Kidney (tissue), 14 donors: Measurements from ENCODE around the gene SPOPL. TPM values are rescaled to one million over a fixed set of nuclear protein-coding genes. Genes with fewer than 3 reads are reported as not detected.

ENCODE experiments used
- DNase-seq, 5 donors: peaks; one replicate each; pipeline ENCODE4 v3.0.0-alpha.2; 2013 to 2020
- FAIRE-seq: peaks from 2 replicates; lab custom pipeline; 2012; peaks lifted over from hg19 to GRCh38; lab: Jason Lieb, UNC
- H3K27ac ChIP-seq, 2 donors: one replicate each; pipeline ENCODE4 v1.7.0; 2013; ENCODE audit warnings: low read depth in 2 of 2, low read length in 2 of 2, inconsistent platforms in 1 of 2
- H3K27me3 ChIP-seq: one replicate; pipeline ENCODE4 v1.7.1; 2013; ENCODE audit warnings: low read length, inconsistent platforms; ENCODE audit not compliant: control insufficient read depth, insufficient read depth
- H3K36me3 ChIP-seq, 3 donors: one replicate each; pipeline versions ENCODE4 v1.7.0 to v1.7.1; 2013; ENCODE audit warnings: low read length in 3 of 3, control low read depth in 1 of 3, inconsistent platforms in 1 of 3; ENCODE audit not compliant: insufficient read depth in 3 of 3, control insufficient read depth in 2 of 3
- H3K4me1 ChIP-seq, 3 donors: one replicate each; pipeline versions ENCODE4 v1.7.0 to v1.7.1; 2013; ENCODE audit warnings: low read length in 3 of 3, inconsistent platforms in 1 of 3, low read depth in 1 of 3; ENCODE audit not compliant: control insufficient read depth in 2 of 3, insufficient read depth in 2 of 3
- H3K4me3 ChIP-seq, 3 donors: one replicate each; pipeline versions ENCODE4 v1.7.0 to v1.8.1; 2013; ENCODE audit warnings: low read length in 3 of 3, control low read depth in 1 of 3, inconsistent platforms in 1 of 3
- H3K9ac ChIP-seq, 3 donors: one replicate each; pipeline versions ENCODE4 v1.7.0 to v1.7.1; 2013; ENCODE audit warnings: low read length in 3 of 3, control low read depth in 1 of 3, inconsistent platforms in 1 of 3
- H3K9me3 ChIP-seq, 3 donors: one replicate each; pipeline versions ENCODE4 v1.7.0 to v1.7.1; 2013; ENCODE audit warnings: low read length in 3 of 3, control low read depth in 1 of 3, inconsistent platforms in 1 of 3; ENCODE audit not compliant: control insufficient read depth in 2 of 3, insufficient read depth in 1 of 3
- intact Hi-C: fragments of 100-400 bp; cut with DNase I; formaldehyde crosslinking; loops from one replicate; pipeline ENCODE4 v1.11.1; 2022
- polyA plus RNA-seq: library from polyadenylated mRNA; stranded (reverse); fragments of 350-450 nt; fragmentation: Illumina TruSeq; extraction: RNeasy Lipid Tissue Mini Kit (QIAGEN cat#74804); gene quantifications from one replicate; pipeline ENCODE4 v1.2.3, GENCODE V29; 2014; ENCODE audit warnings: low read depth, low replicate concordance; ENCODE audit not compliant: insufficient read depth
- total RNA-seq: library from RNA; stranded (reverse); fragmentation: NEBNext Ultra II Directional; extraction: Animal tissue kit (Norgen Biotek cat#: 25700); gene quantifications from one replicate; pipeline ENCODE4 v1.2.1, GENCODE V29; 2021
- TF ChIP-seq, protein P1 (sequence below): IDR thresholded peaks from 3 replicates; pipeline ENCODE4 v1.5.1; 2012; ENCODE audit warnings: mild to moderate bottlenecking, moderate library complexity, borderline replicate concordance; ENCODE audit not compliant: insufficient read depth; ENCODE audit errors: extremely low read depth
- donor health status: control.
- donor health status: control.
- donor health status: control.
- donor health status: control.
- donor health status: control.
- donor health status: DM: yes; HTN: yes; CAD: no.
- donor health status: Normal renal cell carcinoma (clear cell type).

Gene SPOPL
- total and polyA plus RNA-seq, 2 donors from 2014 or later = 4.0 to 23.1 TPM

DNA sequence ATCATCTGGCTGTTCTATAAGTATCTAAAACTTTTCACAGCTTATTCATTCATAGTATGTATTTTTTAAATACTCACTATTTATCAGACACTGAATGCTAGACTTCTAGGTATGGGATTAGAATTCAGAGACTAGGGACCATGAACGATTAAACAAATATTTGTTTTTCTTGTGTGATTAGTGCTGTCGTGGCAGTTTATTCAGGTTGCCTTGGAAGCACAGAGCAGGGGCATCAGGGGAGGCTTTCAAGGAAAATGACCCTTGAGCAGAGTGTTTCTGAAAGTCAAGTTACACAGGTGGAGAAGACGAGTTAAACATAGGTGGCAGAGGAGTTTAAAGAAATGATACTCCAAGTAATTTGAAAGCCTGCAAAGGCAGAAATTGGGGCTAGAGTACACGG, 5.7 kb downstream of the SPOPL start:
- intact Hi-C loops = no loop called here
- TF ChIP-seq, protein P1, sequence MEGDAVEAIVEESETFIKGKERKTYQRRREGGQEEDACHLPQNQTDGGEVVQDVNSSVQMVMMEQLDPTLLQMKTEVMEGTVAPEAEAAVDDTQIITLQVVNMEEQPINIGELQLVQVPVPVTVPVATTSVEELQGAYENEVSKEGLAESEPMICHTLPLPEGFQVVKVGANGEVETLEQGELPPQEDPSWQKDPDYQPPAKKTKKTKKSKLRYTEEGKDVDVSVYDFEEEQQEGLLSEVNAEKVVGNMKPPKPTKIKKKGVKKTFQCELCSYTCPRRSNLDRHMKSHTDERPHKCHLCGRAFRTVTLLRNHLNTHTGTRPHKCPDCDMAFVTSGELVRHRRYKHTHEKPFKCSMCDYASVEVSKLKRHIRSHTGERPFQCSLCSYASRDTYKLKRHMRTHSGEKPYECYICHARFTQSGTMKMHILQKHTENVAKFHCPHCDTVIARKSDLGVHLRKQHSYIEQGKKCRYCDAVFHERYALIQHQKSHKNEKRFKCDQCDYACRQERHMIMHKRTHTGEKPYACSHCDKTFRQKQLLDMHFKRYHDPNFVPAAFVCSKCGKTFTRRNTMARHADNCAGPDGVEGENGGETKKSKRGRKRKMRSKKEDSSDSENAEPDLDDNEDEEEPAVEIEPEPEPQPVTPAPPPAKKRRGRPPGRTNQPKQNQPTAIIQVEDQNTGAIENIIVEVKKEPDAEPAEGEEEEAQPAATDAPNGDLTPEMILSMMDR = no peak

DNA sequence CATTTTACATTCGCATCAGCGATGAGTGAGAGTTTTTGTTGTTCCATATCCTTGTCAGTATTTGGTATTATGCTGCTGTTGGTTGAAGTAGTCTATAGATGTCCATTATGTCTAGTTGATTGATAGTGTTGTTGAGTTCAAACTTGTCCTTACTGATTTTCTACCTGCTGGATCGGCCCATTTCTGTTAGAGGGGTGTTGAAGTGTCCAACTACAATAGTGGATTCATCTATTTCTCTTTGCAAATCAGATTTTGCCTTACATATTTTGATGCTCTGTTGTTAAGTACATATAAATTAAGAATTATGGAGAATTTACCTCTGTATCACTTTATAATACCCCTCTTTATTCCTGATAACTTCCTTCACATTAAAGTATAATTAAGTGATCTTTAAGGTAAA, 8.7 kb downstream of the SPOPL start:
- no peak for DNase-seq
- Histone ChIP-seq H3K9ac (no peak overlapping the region), H3K27me3 (no peaks in the 10 kb centered on the region), H3K27ac (no peak overlapping the region), H3K4me3 (no peak overlapping the region), H3K4me1 (peaks cover 0 to 4% (median 0%) of the 10 kb centered on the region in 3 donors), H3K9me3 (no peaks in the 10 kb centered on the region), H3K36me3 (no peaks in the 10 kb centered on the region)
- intact Hi-C loops = no loop called here
- FAIRE-seq = no peak
- TF ChIP-seq, protein P1 = no peak

More for the DNA sequence above, 5.7 kb downstream of the SPOPL start:
- no peaks in the 10 kb centered on the region for H3K27me3 ChIP-seq
- H3K36me3 ChIP-seq = no peaks in the 10 kb centered on the region
- no peaks in the 10 kb centered on the region for H3K9me3 ChIP-seq
- H3K4me3 ChIP-seq = no peak overlapping the region
- H3K9ac ChIP-seq = no peak overlapping the region
- peaks cover 0 to 13% (median 5%) of the 10 kb centered on the region in 3 donors for H3K4me1 ChIP-seq
- FAIRE-seq (no peak), DNase-seq (peak in 2 of 5 donors; percentile 30 to 34)
- no peak overlapping the region for H3K27ac ChIP-seq

DNA sequence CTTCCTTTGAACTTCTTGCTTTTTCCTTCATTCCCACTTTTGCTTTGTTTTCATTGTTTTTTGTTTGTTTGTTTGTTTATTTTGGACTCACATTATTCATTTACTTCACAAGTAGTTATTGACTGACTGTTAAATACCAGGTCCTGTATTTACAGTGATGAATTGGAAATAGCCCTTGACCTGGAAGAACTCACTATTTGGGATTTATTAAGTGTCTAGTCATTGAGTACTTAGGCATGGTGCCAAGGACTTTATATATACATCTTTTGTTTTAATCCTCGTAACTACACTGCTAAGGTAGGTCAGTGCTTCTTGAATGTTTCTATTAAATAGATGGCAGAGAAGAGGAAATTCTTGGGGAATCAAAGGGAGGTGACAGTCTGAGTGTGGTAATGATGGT, 11.1 kb downstream of the SPOPL start:
- Histone ChIP-seq H3K27me3 (no peaks in the 10 kb centered on the region), H3K4me3 (no peak overlapping the region), H3K4me1 (peaks cover 0 to 10% (median 0%) of the 10 kb centered on the region in 3 donors), H3K9me3 (no peaks in the 10 kb centered on the region), H3K27ac (no peak overlapping the region), H3K36me3 (no peaks in the 10 kb centered on the region), H3K9ac (no peak overlapping the region)
- DNase-seq (no peak), FAIRE-seq (no peak)
- intact Hi-C loops = no loop called here
- TF ChIP-seq, protein P1 = no peak

DNA sequence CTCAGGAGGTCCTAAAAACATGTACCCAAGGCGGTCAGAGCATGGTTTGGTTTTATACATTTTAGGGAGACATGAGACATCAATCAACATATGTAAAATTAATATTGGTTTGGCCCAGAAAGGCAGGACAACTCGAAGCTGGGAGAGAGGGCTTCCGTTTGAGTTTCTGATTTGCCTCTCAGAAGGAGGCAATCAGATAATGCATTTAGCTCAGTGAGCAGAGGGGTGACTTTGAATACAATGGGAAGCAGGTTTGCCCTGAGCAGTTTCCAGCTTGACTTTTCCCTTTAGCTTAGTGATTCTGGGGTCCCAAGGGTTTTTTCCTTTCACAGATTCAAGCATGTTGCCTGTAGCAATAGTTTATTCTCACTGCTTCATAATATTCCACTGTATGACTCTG, 12.6 kb downstream of the SPOPL start:
- no peaks in the 10 kb centered on the region for H3K36me3 ChIP-seq
- TF ChIP-seq, protein P1 = no peak
- no peak overlapping the region for H3K9ac ChIP-seq
- H3K4me1 ChIP-seq = peaks cover 0 to 10% (median 0%) of the 10 kb centered on the region in 3 donors
- DNase-seq (no peak), FAIRE-seq (no peak)
- H3K9me3 ChIP-seq = no peaks in the 10 kb centered on the region
- H3K4me3 ChIP-seq = no peak overlapping the region
- intact Hi-C loops = no loop called here
- no peaks in the 10 kb centered on the region for H3K27me3 ChIP-seq
- no peak overlapping the region for H3K27ac ChIP-seq
